SU-DHL-6 (cell line): ENCODE results near the gene HPRT1.

ENCODE experiments used
- H2AFZ ChIP-seq: fragments of 200-600 bp; sonication (generic); 2 replicates; pipeline ENCODE4 v1.6.1; 2014; ENCODE audit warnings: low read depth, mild to moderate bottlenecking, moderate library complexity, mixed read lengths, antibody characterized with exemption, low read length; ENCODE audit not compliant: severe bottlenecking
- H3F3A ChIP-seq: fragments of 200-600 bp; shearing (Covaris generic); 2 replicates; pipeline ENCODE4 v1.6.0; 2016; ENCODE audit warnings: antibody characterized with exemption, mild to moderate bottlenecking; ENCODE audit not compliant: insufficient read depth
- H3K27ac ChIP-seq: fragments of 200-600 bp; sonication (generic); 2 replicates; pipeline ENCODE4 v1.5.1; 2016; ENCODE audit warnings: low read depth, mild to moderate bottlenecking, low read length, moderate library complexity, mixed read lengths
- H3K27me3 ChIP-seq: fragments of 200-600 bp; sonication (generic), shearing (Covaris generic); 2 replicates; pipeline ENCODE4 v1.6.0; 2014; ENCODE audit warnings: mild to moderate bottlenecking, low read length
- H3K36me3 ChIP-seq: fragments of 200-600 bp; sonication (generic); 2 replicates; pipeline ENCODE4 v1.6.1; 2014; ENCODE audit warnings: mild to moderate bottlenecking, low read length, mixed read lengths
- H3K4me2 ChIP-seq: fragments of 300-600, 200-600 bp; shearing (Covaris generic), sonication (generic); 2 replicates; pipeline ENCODE4 v1.6.0; 2014; ENCODE audit warnings: low read length, low read depth, mild to moderate bottlenecking; ENCODE audit not compliant: poor library complexity, severe bottlenecking
- H3K4me3 ChIP-seq: fragments of 200-600 bp; sonication (generic); 2 replicates; pipeline ENCODE4 v1.5.1; 2014; ENCODE audit warnings: antibody characterized with exemption, low read length, mild to moderate bottlenecking, mixed read lengths; ENCODE audit not compliant: insufficient read depth, poor library complexity, severe bottlenecking
- H3K79me2 ChIP-seq: fragments of 200-600 bp; sonication (generic); 2 replicates; pipeline ENCODE4 v1.6.1; 2014; ENCODE audit warnings: mild to moderate bottlenecking, low read length, moderate library complexity; ENCODE audit not compliant: insufficient read depth
- H3K9ac ChIP-seq: fragments of 200-600 bp; sonication (generic); 2 replicates; pipeline ENCODE4 v1.7.0; 2014; ENCODE audit warnings: mild to moderate bottlenecking, low read length
- H3K9me2 ChIP-seq: fragments of 200-600 bp; sonication (generic); replicated peaks from 2 replicates; pipeline ENCODE4 v1.6.1; 2014; ENCODE audit warnings: low read length; ENCODE audit not compliant: insufficient read depth
- H3K9me3 ChIP-seq: fragments of 200-600 bp; sonication (generic); 2 replicates; pipeline ENCODE4 v1.6.1; 2014; ENCODE audit warnings: low read length, mixed read lengths; ENCODE audit not compliant: insufficient read depth
- H4K20me1 ChIP-seq: fragments of 200-600 bp; sonication (generic); 2 replicates; pipeline ENCODE4 v1.6.1; 2014; ENCODE audit warnings: low read depth, mild to moderate bottlenecking, antibody characterized with exemption, low read length, moderate library complexity, mixed read lengths
- CTCF ChIP-seq: fragments of 200-600 bp; sonication (generic); IDR thresholded peaks from one replicate; pipeline ENCODE4 v1.5.1; 2017; ENCODE audit warnings: antibody characterized with exemption, mild to moderate bottlenecking, low read length, moderate library complexity; ENCODE audit not compliant: insufficient read depth, poor library complexity, severe bottlenecking
- EZH2phosphoT487 ChIP-seq: fragments of 200-600 bp; sonication (generic), shearing (Covaris generic); conservative IDR thresholded peaks from 2 replicates; pipeline ENCODE4 v1.6.1; 2018; ENCODE audit warnings: mild to moderate bottlenecking, antibody characterized with exemption, low read length, moderate library complexity, mixed read lengths

HPRT1 gene

GRCh38 chrX:134530845-134531244 lies 70.9 kb downstream of the HPRT1 start:
- H2AFZ ChIP-seq: no peak overlapping the region
- no peak overlapping the region for H3K27ac ChIP-seq
- no peaks in the 10 kb centered on the region for H3F3A ChIP-seq
- H4K20me1 ChIP-seq: no peaks in the 10 kb centered on the region
- H3K79me2 ChIP-seq: no peaks in the 10 kb centered on the region
- no peak for TF ChIP-seq EZH2phosphoT487
- no peak for TF ChIP-seq CTCF
- no peak overlapping the region for H3K9ac ChIP-seq
- no peaks in the 10 kb centered on the region for H3K36me3 ChIP-seq
- no peaks in the 10 kb centered on the region for H3K9me3 ChIP-seq
- H3K4me2 ChIP-seq: no peak overlapping the region
- H3K27me3 ChIP-seq: no peaks in the 10 kb centered on the region
- H3K4me3 ChIP-seq: no peak overlapping the region
- H3K9me2 ChIP-seq: no peaks in the 10 kb centered on the region

- no peaks in the 10 kb centered on the region for H3K79me2 ChIP-seq
- H3K4me2 ChIP-seq: no peak overlapping the region
- H3K9me3 ChIP-seq: no peaks in the 10 kb centered on the region
- H4K20me1 ChIP-seq: no peaks in the 10 kb centered on the region
- no peaks in the 10 kb centered on the region for H3K27me3 ChIP-seq
- H3K27ac ChIP-seq: no peak overlapping the region
- H3K9ac ChIP-seq: no peak overlapping the region
- H3K9me2 ChIP-seq: no peaks in the 10 kb centered on the region
- H2AFZ ChIP-seq: no peak overlapping the region
- H3K36me3 ChIP-seq: no peaks in the 10 kb centered on the region
- TF ChIP-seq EZH2phosphoT487 (no peak), CTCF (no peak)
- H3K4me3 ChIP-seq: no peak overlapping the region
- no peaks in the 10 kb centered on the region for H3F3A ChIP-seq
Observed at GRCh38 chrX:134533352-134533751, 73.4 kb downstream of the HPRT1 start.

- no peak overlapping the region for H3K27ac ChIP-seq
- no peaks in the 10 kb centered on the region for H3F3A ChIP-seq
- H3K36me3 ChIP-seq: no peaks in the 10 kb centered on the region
- no peaks in the 10 kb centered on the region for H4K20me1 ChIP-seq
- TF ChIP-seq CTCF (no peak), EZH2phosphoT487 (no peak)
- no peak overlapping the region for H3K9ac ChIP-seq
- no peaks in the 10 kb centered on the region for H3K27me3 ChIP-seq
- no peaks in the 10 kb centered on the region for H3K9me3 ChIP-seq
- no peaks in the 10 kb centered on the region for H3K79me2 ChIP-seq
- H3K4me2 ChIP-seq: no peak overlapping the region
- H3K4me3 ChIP-seq: no peak overlapping the region
- H2AFZ ChIP-seq: no peak overlapping the region
- H3K9me2 ChIP-seq: no peaks in the 10 kb centered on the region
Observed at GRCh38 chrX:134533952-134534351, 74.0 kb downstream of the HPRT1 start.
